ENCODE data around the gene SULF2. TPM values are rescaled to one million over a fixed set of nuclear protein-coding genes. Genes with fewer than 3 reads are reported as not detected.

The SULF2 gene
- total RNA-seq, 4 donors from 2014 or later = 31.5 to 182 (median 94.4) TPM

- DNase-seq = no peak
- peaks cover 0 to 3% (median 0%) of the 10 kb centered on the region in 3 donors for H3K9me3 ChIP-seq
- H3K4me1 ChIP-seq = peaks cover 0 to 24% (median 7%) of the 10 kb centered on the region in 3 donors
- H3K27me3 ChIP-seq = peaks cover 0 to 59% (median 0%) of the 10 kb centered on the region in 4 donors
- 58 to 74% methylated on average over 3 to 5 of the region's 5 CpGs for WGBS, 2 donors
- intact Hi-C loops (cut with DNase I) = no loop called here
- H3K4me3 ChIP-seq = no peak overlapping the region
- no peak for TF ChIP-seq CTCF (IDR thresholded peaks at IDR 0.05)
- TF ChIP-seq POLR2A (IDR thresholded peaks at IDR 0.05) = no peak
- H3K27ac ChIP-seq = no peak overlapping the region
- no peaks in the 10 kb centered on the region for H3K36me3 ChIP-seq
Observed at GRCh38 chr20:47815866-47816265, 30.6 kb upstream of the SULF2 start.

- H3K4me1 ChIP-seq = peaks cover 0 to 28% (median 9%) of the 10 kb centered on the region in 3 donors
- TF ChIP-seq POLR2A (IDR thresholded peaks at IDR 0.05) (no peak), CTCF (IDR thresholded peaks at IDR 0.05) (no peak)
- H3K27me3 ChIP-seq = peaks cover 0 to 60% (median 0%) of the 10 kb centered on the region in 4 donors
- peaks cover 0 to 3% (median 0%) of the 10 kb centered on the region in 3 donors for H3K9me3 ChIP-seq
- 82 to 89% methylated on average over 3 of the region's 3 CpGs for WGBS, 2 donors
- H3K36me3 ChIP-seq = no peaks in the 10 kb centered on the region
- intact Hi-C loops (cut with DNase I) = no loop called here
- H3K4me3 ChIP-seq = no peak overlapping the region
- DNase-seq = no peak
- no peak overlapping the region for H3K27ac ChIP-seq
Observed at GRCh38 chr20:47815416-47815806, 30.1 kb upstream of the SULF2 start.

- 82 to 83% methylated on average over 4 of the region's 4 CpGs for WGBS, 2 donors
- H3K36me3 ChIP-seq = no peaks in the 10 kb centered on the region
- peaks cover 0 to 65% (median 0%) of the 10 kb centered on the region in 4 donors for H3K27me3 ChIP-seq
- no peak overlapping the region for H3K4me3 ChIP-seq
- intact Hi-C loops (cut with DNase I) = no loop called here
- H3K4me1 ChIP-seq = peaks cover 3 to 34% (median 14%) of the 10 kb centered on the region in 3 donors
- no peak for DNase-seq
- no peak overlapping the region for H3K27ac ChIP-seq
- peaks cover 0 to 3% (median 0%) of the 10 kb centered on the region in 3 donors for H3K9me3 ChIP-seq
- TF ChIP-seq POLR2A (IDR thresholded peaks at IDR 0.05) (no peak), CTCF (IDR thresholded peaks at IDR 0.05) (no peak)
Observed at GRCh38 chr20:47814632-47815415, 29.5 kb upstream of the SULF2 start.

GRCh38 chr20:47810721-47811347, 25.6 kb upstream of the SULF2 start:
- H3K9me3 ChIP-seq = peaks cover 0 to 3% (median 0%) of the 10 kb centered on the region in 3 donors
- H3K4me3 ChIP-seq = no peak overlapping the region
- intact Hi-C loops (cut with DNase I) = no loop called here
- DNase-seq = no peak
- WGBS, 2 donors = 76 to 84% methylated on average over 9 to 11 of the region's 18 CpGs
- H3K4me1 ChIP-seq = peaks cover 7 to 23% (median 15%) of the 10 kb centered on the region in 3 donors
- peaks cover 0 to 62% (median 0%) of the 10 kb centered on the region in 4 donors for H3K27me3 ChIP-seq
- no peak overlapping the region for H3K27ac ChIP-seq
- no peaks in the 10 kb centered on the region for H3K36me3 ChIP-seq
- no peak for TF ChIP-seq CTCF (IDR thresholded peaks at IDR 0.05)
- TF ChIP-seq POLR2A (IDR thresholded peaks at IDR 0.05) = no peak

GRCh38 chr20:47810116-47810677, 24.9 kb upstream of the SULF2 start:
- Histone ChIP-seq H3K9me3 (peaks cover 0 to 3% (median 0%) of the 10 kb centered on the region in 3 donors), H3K36me3 (no peaks in the 10 kb centered on the region), H3K4me1 (peaks cover 7 to 23% (median 15%) of the 10 kb centered on the region in 3 donors), H3K27ac (peak overlapping the region in 1 of 4 donors; percentile 67), H3K27me3 (peaks cover 0 to 59% (median 0%) of the 10 kb centered on the region in 4 donors), H3K4me3 (no peak overlapping the region)
- TF ChIP-seq CTCF (IDR thresholded peaks at IDR 0.05) = no peak
- no peak for TF ChIP-seq POLR2A (IDR thresholded peaks at IDR 0.05)
- intact Hi-C loops (cut with DNase I) = no loop called here
- WGBS, 2 donors = 17 to 32% methylated on average over 3 to 6 of the region's 6 CpGs
- DNase-seq = no peak
